HEK293 (cell line): ENCODE measurements around the gene ENTREP1.

Experiments
- CTCF ChIA-PET: fragments of 350-600 bp; formaldehyde crosslinking; extraction: SDS; loops from one replicate; lab custom pipeline; 2021; ENCODE audit warnings: antibody characterized with exemption; lab: Yijun Ruan, JAX
- POLR2A ChIA-PET: fragments of 300-600 bp; formaldehyde crosslinking; extraction: SDS; loops from one replicate; lab custom pipeline; 2020; ENCODE audit warnings: antibody characterized with exemption, inconsistent platforms; lab: Yijun Ruan, JAX
- H3K27ac ChIP-seq: fragments of 200-500 bp; sonication (Bioruptor generic); 2 replicates; pipeline ENCODE4 v1.5.1; 2014; ENCODE audit warnings: low read depth, low read length, control low read depth, inconsistent platforms; ENCODE audit errors: extremely low read depth
- H3K36me3 ChIP-seq, 2 experiments: fragments of 200-500 bp in 1 of 2; sonication (Bioruptor generic) in 1 of 2; 1 replicate in 1 of 2; 2 replicates in 1 of 2; pipeline ENCODE4 v1.5.1; 2014 to 2017; ENCODE audit warnings: inconsistent platforms in 2 of 2, low read length in 2 of 2; ENCODE audit not compliant: control insufficient read depth in 2 of 2, insufficient read depth in 1 of 2
- H3K4me1 ChIP-seq: fragments of 200-500 bp; sonication (Bioruptor generic); 2 replicates; pipeline ENCODE4 v1.5.1; 2014; ENCODE audit warnings: mild to moderate bottlenecking, low read length, inconsistent platforms; ENCODE audit not compliant: control insufficient read depth, insufficient read depth
- H3K4me3 ChIP-seq: 2 replicates; pipeline ENCODE4 v1.5.1; 2011; ENCODE audit warnings: low read depth, mild to moderate bottlenecking, control low read depth, low read length, moderate library complexity
- H3K9me3 ChIP-seq: fragments of 200-500 bp; sonication (Bioruptor generic); 2 replicates; pipeline ENCODE4 v1.5.1; 2014; ENCODE audit warnings: low read depth, low read length, inconsistent platforms; ENCODE audit not compliant: control insufficient read depth, insufficient read depth
- GLIS2 ChIP-seq: fragments of 450-650 bp; formaldehyde crosslinking; IDR thresholded peaks from 2 replicates; pipeline ENCODE4 v1.5.1; 2016; ENCODE audit warnings: missing biosample characterization, missing genetic modification characterization
- HOXC10 ChIP-seq: sonication (generic); formaldehyde crosslinking; IDR thresholded peaks from 2 replicates; pipeline ENCODE4 v1.8.1; 2023; ENCODE audit warnings: mild to moderate bottlenecking, missing genetic modification reagents
- KLF1 ChIP-seq: fragments of 450-650 bp; formaldehyde crosslinking; IDR thresholded peaks from 2 replicates; pipeline ENCODE4 v1.5.1; 2016; ENCODE audit warnings: missing biosample characterization, missing genetic modification characterization
- ZBTB48 ChIP-seq: fragments of 450-650 bp; formaldehyde crosslinking; IDR thresholded peaks from 2 replicates; pipeline ENCODE4 v1.5.1; 2016; ENCODE audit warnings: missing biosample characterization, missing genetic modification characterization
- ZIC2 ChIP-seq: fragments of 450-650 bp; formaldehyde crosslinking; IDR thresholded peaks from 2 replicates; pipeline ENCODE4 v1.5.1; 2016; ENCODE audit warnings: missing biosample characterization, missing genetic modification characterization
- ZNF114 ChIP-seq: fragments of 450-650 bp; formaldehyde crosslinking; IDR thresholded peaks from 2 replicates; pipeline ENCODE4 v1.5.0; 2017; ENCODE audit warnings: missing biosample characterization, missing genetic modification characterization
- ZNF133 ChIP-seq: fragments of 450-650 bp; formaldehyde crosslinking; IDR thresholded peaks from 2 replicates; pipeline ENCODE4 v1.5.1; 2016; ENCODE audit warnings: missing biosample characterization, missing genetic modification characterization
- ZNF146 ChIP-seq: fragments of 450-650 bp; formaldehyde crosslinking; IDR thresholded peaks from 2 replicates; pipeline ENCODE4 v1.5.1; 2016; ENCODE audit warnings: missing biosample characterization, missing genetic modification characterization
- ZNF19 ChIP-seq: fragments of 450-650 bp; formaldehyde crosslinking; IDR thresholded peaks from 2 replicates; pipeline ENCODE4; 2016; ENCODE audit warnings: missing biosample characterization, missing genetic modification characterization, low read depth
- ZNF223 ChIP-seq: fragments of 450-650 bp; formaldehyde crosslinking; IDR thresholded peaks from 2 replicates; pipeline ENCODE4 v1.5.1; 2016; ENCODE audit warnings: missing biosample characterization, missing genetic modification characterization
- ZNF266 ChIP-seq: fragments of 450-650 bp; formaldehyde crosslinking; IDR thresholded peaks from 2 replicates; pipeline ENCODE4 v1.5.1; 2016; ENCODE audit warnings: missing biosample characterization, missing genetic modification characterization, low read depth
- ZNF391 ChIP-seq: fragments of 450-650 bp; formaldehyde crosslinking; IDR thresholded peaks from 2 replicates; pipeline ENCODE4 v1.5.1; 2016; ENCODE audit warnings: low read depth, missing biosample characterization, missing genetic modification characterization, borderline replicate concordance
- ZNF521 ChIP-seq: fragments of 450-650 bp; formaldehyde crosslinking; IDR thresholded peaks from 2 replicates; pipeline ENCODE4 v1.5.1; 2017; ENCODE audit warnings: missing biosample characterization, mild to moderate bottlenecking, missing genetic modification characterization
- ZNF654 ChIP-seq: fragments of 450-650 bp; formaldehyde crosslinking; IDR thresholded peaks from 2 replicates; pipeline ENCODE4 v1.5.1; 2016; ENCODE audit warnings: low read depth, missing biosample characterization, missing genetic modification characterization
- ZNF747 ChIP-seq: fragments of 450-650 bp; formaldehyde crosslinking; IDR thresholded peaks from 2 replicates; pipeline ENCODE4 v1.5.1; 2016; ENCODE audit warnings: missing biosample characterization, missing genetic modification characterization
- ZNF776 ChIP-seq: fragments of 450-650 bp; formaldehyde crosslinking; IDR thresholded peaks from 2 replicates; pipeline ENCODE4 v1.5.0; 2017; ENCODE audit warnings: missing biosample characterization, missing genetic modification characterization, borderline replicate concordance
- TF ChIP-seq, protein P1 (sequence below): fragments of 450-650 bp; formaldehyde crosslinking; IDR thresholded peaks from 2 replicates; pipeline ENCODE4 v1.5.1; 2016; ENCODE audit warnings: missing biosample characterization, missing genetic modification characterization

ENTREP1 gene

DNA sequence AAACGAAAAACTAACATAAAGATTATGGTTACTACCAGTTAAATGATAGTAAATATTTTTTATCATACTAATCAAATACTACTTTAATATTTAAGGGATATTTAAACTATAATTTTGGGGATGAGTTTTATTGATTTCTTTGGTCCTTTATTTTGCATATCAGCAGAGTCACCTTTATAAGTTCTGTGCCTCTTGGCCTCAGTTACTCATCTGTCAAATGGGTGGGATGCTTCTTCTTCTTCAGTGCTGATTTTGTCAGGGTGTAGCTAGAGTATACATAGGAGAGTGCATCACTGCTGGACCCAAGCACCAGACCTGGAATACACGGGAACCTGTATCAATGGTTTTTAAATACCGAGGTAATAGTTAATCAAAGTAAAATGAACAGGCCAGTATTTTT is 5.6 kb downstream of the ENTREP1 start:
- 0 out of 2 replicates have a peak, but pooled peaks cover 3% of the 10 kb centered on the region for H3K4me1 ChIP-seq
- no peaks in the 10 kb centered on the region for H3K36me3 ChIP-seq
- ChIA-PET CTCF (no interaction called here), POLR2A (no interaction called here)
- H3K27ac ChIP-seq: no peak overlapping the region
- no peak overlapping the region for H3K4me3 ChIP-seq
- no peak for TF ChIP-seq ZNF391 (tag by site-specific recombination)
- no peak for TF ChIP-seq ZBTB48 (tag by site-specific recombination)
- TF ChIP-seq ZNF654 (tag by site-specific recombination): no peak
- TF ChIP-seq ZIC2 (tag by site-specific recombination): no peak
- H3K9me3 ChIP-seq: no peaks in the 10 kb centered on the region

DNA sequence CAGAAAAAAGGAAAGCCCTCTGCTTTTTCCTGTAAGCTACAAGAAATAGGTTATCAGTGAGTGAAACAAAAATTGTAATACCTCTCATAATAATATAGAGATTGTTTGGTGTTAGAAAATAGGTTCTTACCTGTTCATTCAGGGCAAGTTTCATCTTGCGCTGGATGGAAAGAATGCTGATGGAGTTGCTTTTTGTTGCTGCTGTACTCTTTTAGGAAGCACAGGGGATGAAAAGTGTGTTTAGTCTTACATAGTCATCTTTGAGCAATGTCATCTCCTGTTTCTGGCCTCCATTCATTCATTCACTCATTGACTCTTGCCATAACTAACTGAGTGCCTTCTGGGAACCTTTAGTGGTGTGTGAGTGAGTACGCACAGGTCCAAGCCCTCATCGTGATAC is 6.4 kb downstream of the ENTREP1 start:
- Histone ChIP-seq H3K4me3 (no peak overlapping the region), H3K36me3 (no peaks in the 10 kb centered on the region), H3K9me3 (no peaks in the 10 kb centered on the region), H3K4me1 (0 out of 2 replicates have a peak, but pooled peaks cover 3% of the 10 kb centered on the region), H3K27ac (no peak overlapping the region)
- no peak for TF ChIP-seq ZNF223
- TF ChIP-seq, protein P1, sequence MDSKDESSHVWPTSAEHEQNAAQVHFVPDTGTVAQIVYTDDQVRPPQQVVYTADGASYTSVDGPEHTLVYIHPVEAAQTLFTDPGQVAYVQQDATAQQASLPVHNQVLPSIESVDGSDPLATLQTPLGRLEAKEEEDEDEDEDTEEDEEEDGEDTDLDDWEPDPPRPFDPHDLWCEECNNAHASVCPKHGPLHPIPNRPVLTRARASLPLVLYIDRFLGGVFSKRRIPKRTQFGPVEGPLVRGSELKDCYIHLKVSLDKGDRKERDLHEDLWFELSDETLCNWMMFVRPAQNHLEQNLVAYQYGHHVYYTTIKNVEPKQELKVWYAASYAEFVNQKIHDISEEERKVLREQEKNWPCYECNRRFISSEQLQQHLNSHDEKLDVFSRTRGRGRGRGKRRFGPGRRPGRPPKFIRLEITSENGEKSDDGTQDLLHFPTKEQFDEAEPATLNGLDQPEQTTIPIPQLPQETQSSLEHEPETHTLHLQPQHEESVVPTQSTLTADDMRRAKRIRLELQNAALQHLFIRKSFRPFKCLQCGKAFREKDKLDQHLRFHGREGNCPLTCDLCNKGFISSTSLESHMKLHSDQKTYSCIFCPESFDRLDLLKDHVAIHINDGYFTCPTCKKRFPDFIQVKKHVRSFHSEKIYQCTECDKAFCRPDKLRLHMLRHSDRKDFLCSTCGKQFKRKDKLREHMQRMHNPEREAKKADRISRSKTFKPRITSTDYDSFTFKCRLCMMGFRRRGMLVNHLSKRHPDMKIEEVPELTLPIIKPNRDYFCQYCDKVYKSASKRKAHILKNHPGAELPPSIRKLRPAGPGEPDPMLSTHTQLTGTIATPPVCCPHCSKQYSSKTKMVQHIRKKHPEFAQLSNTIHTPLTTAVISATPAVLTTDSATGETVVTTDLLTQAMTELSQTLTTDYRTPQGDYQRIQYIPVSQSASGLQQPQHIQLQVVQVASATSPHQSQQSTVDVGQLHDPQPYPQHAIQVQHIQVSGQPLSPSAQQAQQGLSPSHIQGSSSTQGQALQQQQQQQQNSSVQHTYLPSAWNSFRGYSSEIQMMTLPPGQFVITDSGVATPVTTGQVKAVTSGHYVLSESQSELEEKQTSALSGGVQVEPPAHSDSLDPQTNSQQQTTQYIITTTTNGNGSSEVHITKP (tag by site-specific recombination): no peak
- no peak for TF ChIP-seq ZNF521 (tag by site-specific recombination)
- no peak for TF ChIP-seq ZNF654 (tag by site-specific recombination)
- no peak for TF ChIP-seq HOXC10 (CRISPR knock-in tag)
- TF ChIP-seq ZNF146: no peak
- no peak for TF ChIP-seq GLIS2 (tag by site-specific recombination)
- TF ChIP-seq ZNF776 (tag by site-specific recombination): no peak
- TF ChIP-seq KLF1 (tag by site-specific recombination): no peak
- POLR2A ChIA-PET: no interaction called here
- CTCF ChIA-PET: interaction anchor here (0.6 kb wide), 1 partner anchor 115 kb away, joined by 3 read pairs; no protein-coding TSS in a partner anchor

DNA sequence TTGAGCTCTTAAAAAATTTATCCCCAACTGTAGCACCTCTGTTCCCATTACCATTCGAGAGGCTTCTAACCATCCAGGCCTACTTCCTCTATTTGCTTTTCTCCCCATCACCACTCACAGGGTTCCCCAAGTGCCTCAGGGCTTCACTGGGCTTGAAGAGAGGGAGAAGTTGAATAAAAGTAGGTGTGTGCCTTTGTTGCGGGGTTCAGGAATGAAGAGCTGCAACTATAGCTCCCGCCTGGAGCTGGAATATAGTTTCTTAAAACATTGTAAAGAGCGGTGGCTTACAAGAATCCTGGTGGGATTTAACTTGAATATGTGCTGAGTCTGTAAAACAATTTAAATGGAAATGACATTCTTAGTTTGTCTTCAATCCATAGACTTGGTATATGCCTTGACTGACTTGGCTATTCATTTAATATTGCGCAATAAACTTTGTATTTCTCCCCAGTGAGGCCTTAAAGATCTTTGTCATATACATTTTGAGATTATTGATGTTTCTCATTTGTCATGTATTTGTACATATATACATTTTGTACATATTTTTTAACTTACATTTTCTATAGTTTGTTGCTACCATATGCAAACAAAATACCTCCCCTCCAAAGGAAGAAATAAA is 7.2 kb downstream of the ENTREP1 start:
- Histone ChIP-seq H3K36me3 (no peaks in the 10 kb centered on the region), H3K9me3 (no peaks in the 10 kb centered on the region), H3K27ac (no peak overlapping the region), H3K4me1 (0 out of 2 replicates have a peak, but pooled peaks cover 3% of the 10 kb centered on the region), H3K4me3 (no peak overlapping the region)
- no peak for TF ChIP-seq ZNF114 (tag by site-specific recombination)
- TF ChIP-seq ZNF747 (tag by site-specific recombination): no peak
- TF ChIP-seq ZNF133: no peak
- no peak for TF ChIP-seq ZNF266 (tag by site-specific recombination)
- no peak for TF ChIP-seq ZNF19 (tag by site-specific recombination)
- CTCF ChIA-PET: interaction anchor here (0.6 kb wide), 1 partner anchor 116 kb away, joined by 3 read pairs; no protein-coding TSS in a partner anchor
- POLR2A ChIA-PET: no interaction called here
